HepG2 (cell line): ENCODE data around the gene RRP12. TPM values are rescaled to one million over a fixed set of nuclear protein-coding genes. Genes with fewer than 3 reads are reported as not detected.

ENCODE experiments used
- AGO2 ChIP-seq: fragments of 200-400 bp; formaldehyde crosslinking; optimal IDR thresholded peaks from 2 replicates; pipeline ENCODE3; 2017; ENCODE audit warnings: mild to moderate bottlenecking, low read depth, low read length, moderate library complexity
- ELF3 ChIP-seq: IDR thresholded peaks from 2 replicates; pipeline ENCODE4 v1.6.1; 2016; ENCODE audit warnings: missing genetic modification reagents, missing compliant biosample characterization
- FOXK1 ChIP-seq: sonication (generic); formaldehyde crosslinking; IDR thresholded peaks from 2 replicates; pipeline ENCODE4 v1.4.0; 2020; ENCODE audit warnings: low read depth, missing genetic modification reagents, borderline replicate concordance
- GRHL1 ChIP-seq: sonication (generic); formaldehyde crosslinking; conservative IDR thresholded peaks from 2 replicates; pipeline ENCODE4 v1.8.0; 2022; ENCODE audit warnings: missing genetic modification reagents
- HOXA9 ChIP-seq: sonication (generic); formaldehyde crosslinking; IDR thresholded peaks from 2 replicates; pipeline ENCODE4 v1.8.1; 2022; ENCODE audit warnings: missing genetic modification reagents, mild to moderate bottlenecking, moderate library complexity, borderline replicate concordance
- PITX1 ChIP-seq: sonication (generic); formaldehyde crosslinking; IDR thresholded peaks from 2 replicates; pipeline ENCODE4 v1.5.1; 2020; ENCODE audit warnings: mild to moderate bottlenecking, missing genetic modification reagents
- POGZ ChIP-seq: sonication (generic); formaldehyde crosslinking; IDR thresholded peaks from 2 replicates; pipeline ENCODE4 v1.4.0; 2020; ENCODE audit warnings: mild to moderate bottlenecking, missing genetic modification reagents
- ZBTB1 ChIP-seq: sonication (generic); formaldehyde crosslinking; IDR thresholded peaks from 2 replicates; pipeline ENCODE4 v1.4.0; 2020; ENCODE audit warnings: missing genetic modification reagents, borderline replicate concordance
- ZBTB20 ChIP-seq: sonication (generic); formaldehyde crosslinking; IDR thresholded peaks from 2 replicates; pipeline ENCODE4 v1.8.1; 2023; ENCODE audit warnings: missing genetic modification reagents, low read depth, mild to moderate bottlenecking, borderline replicate concordance
- ZBTB26 ChIP-seq: IDR thresholded peaks from 2 replicates; pipeline ENCODE4 v1.6.1; 2016; ENCODE audit warnings: missing compliant biosample characterization, missing genetic modification reagents, borderline replicate concordance
- ZHX2 ChIP-seq, 2 experiments: sonication (generic) in 1 of 2; formaldehyde crosslinking in 1 of 2; IDR thresholded peaks; 2 replicates each; pipeline versions ENCODE4 v1.6.1 to v1.9.0; 2014 to 2022; ENCODE audit warnings: antibody characterized with exemption in 1 of 2, borderline replicate concordance in 1 of 2, inconsistent platforms in 1 of 2, low read depth in 1 of 2, missing genetic modification reagents in 1 of 2
- ZNF543 ChIP-seq: sonication (generic); formaldehyde crosslinking; IDR thresholded peaks from 2 replicates; pipeline ENCODE4 v1.4.0; 2020; ENCODE audit warnings: mild to moderate bottlenecking, missing genetic modification reagents
- ZNF574 ChIP-seq: sonication (generic); formaldehyde crosslinking; IDR thresholded peaks from 2 replicates; pipeline ENCODE4 v1.4.0; 2020; ENCODE audit warnings: missing genetic modification reagents
- polyA plus RNA-seq, 8 experiments: library from polyadenylated mRNA; depleted of rRNA in 3 of 8; stranded (reverse) in 7 of 8; unstranded in 1 of 8; fragments of >200 nt; fragmentation: Illumina TruSeq in 4 of 8; extraction: Trizol in 4 of 8; gene quantifications; 2 replicates each; pipeline versions ENCODE4 v1.2.1 to v1.2.3, GENCODE V29; 2011 to 2016; ENCODE audit warnings: low read depth in 4 of 8, missing spikeins in 1 of 8, mixed read lengths in 1 of 8; ENCODE audit not compliant: insufficient read depth in 1 of 8
- total RNA-seq, 5 experiments: library from RNA; depleted of rRNA; stranded (reverse); fragments of >200 nt; fragmentation: Illumina TruSeq; extraction: Trizol; gene quantifications; 2 replicates each; pipeline ENCODE4 v1.2.3, GENCODE V29; 2016; ENCODE audit warnings: low read depth in 1 of 5

RRP12 gene
- total and polyA plus RNA-seq, 2 of the 13 experiments (the other 11 are each of a cell fraction or from before 2014, with no cell fraction given) = 13.2 to 39.4 TPM

- TF ChIP-seq ZHX2 (IDR thresholded peaks at IDR 0.05; ENCODE audit: low read depth) = peak; percentile 81
- TF ChIP-seq ZHX2 (CRISPR knock-in tag; IDR thresholded peaks at IDR 0.05; ENCODE audit: borderline replicate concordance) = no peak
- peak; percentile 94 for TF ChIP-seq FOXK1 (CRISPR knock-in tag)
- peak; percentile 22 for TF ChIP-seq AGO2
- no peak for TF ChIP-seq HOXA9 (CRISPR knock-in tag)
- no peak for TF ChIP-seq ZBTB20 (CRISPR knock-in tag)
- TF ChIP-seq GRHL1 = no peak
- peak; percentile 69; the same call in 1 of the 2 replicates for TF ChIP-seq ZNF543
- TF ChIP-seq ZBTB1 (CRISPR knock-in tag) = no peak
- 0 out of 2 replicates have a peak, but pooled peaks have one; percentile 17 for TF ChIP-seq POGZ (CRISPR knock-in tag)
- no peak for TF ChIP-seq ZBTB26 (CRISPR knock-in tag)
- TF ChIP-seq ELF3 = peak; percentile 64
- TF ChIP-seq PITX1 (CRISPR knock-in tag) = no peak
- TF ChIP-seq ZNF574 (CRISPR knock-in tag) = peak; percentile 72
Observed at GRCh38 chr10:97400665-97401454, at the start of gene RRP12 (continued).
